Stimulated activated CD4-positive, alpha-beta T cell treated with anti-CD3 and anti-CD28 coated beads, Interleukin-1b, Interleukin-23, amount 100 ng/mL, for 4 hours (primary cell): ENCODE results near the gene APOL3.
"Not testable (repeated sequence)": the region's sequence is repeated elsewhere in the genome, so short reads cannot be mapped to it uniquely, and the experiment has no call there.

Source experiments
- DNase-seq, 2 donors: peaks; one replicate each; pipeline ENCODE4 v3.0.0-alpha.2; 2020; ENCODE audit warnings: low read depth in 2 of 2

The APOL3 gene

GRCh38 chr22:36101756-36102155, 58.8 kb downstream of the APOL3 start:
- no peak for DNase-seq

- DNase-seq, result not testable (repeated sequence)
Measured at GRCh38 chr22:36100908-36101307, 59.6 kb downstream of the APOL3 start.

GRCh38 chr22:36100134-36100824, 60.3 kb downstream of the APOL3 start:
- no peak for DNase-seq

- DNase-seq, result not testable (repeated sequence)
Measured at GRCh38 chr22:36099561-36099960, 61.0 kb downstream of the APOL3 start.

- no peak for DNase-seq
Measured at GRCh38 chr22:36097880-36098279, 62.7 kb downstream of the APOL3 start.

- DNase-seq, result not testable (repeated sequence)
Measured at GRCh38 chr22:36090772-36091171, 69.8 kb downstream of the APOL3 start.
